ENCODE results near the gene NOL6. TPM values are rescaled to one million over a fixed set of nuclear protein-coding genes. Genes with fewer than 3 reads are reported as not detected.
A peak's percentile ranks its signal among the peaks of the same experiment; 100 is the strongest.
"Not testable (repeated sequence)": the region's sequence is repeated elsewhere in the genome, so short reads cannot be mapped to it uniquely, and the experiment has no call there.

NOL6 gene
- total and polyA plus RNA-seq, 7 experiments from 2014 or later, result 14.2 to 48.0 (median 43.8) TPM

DNA sequence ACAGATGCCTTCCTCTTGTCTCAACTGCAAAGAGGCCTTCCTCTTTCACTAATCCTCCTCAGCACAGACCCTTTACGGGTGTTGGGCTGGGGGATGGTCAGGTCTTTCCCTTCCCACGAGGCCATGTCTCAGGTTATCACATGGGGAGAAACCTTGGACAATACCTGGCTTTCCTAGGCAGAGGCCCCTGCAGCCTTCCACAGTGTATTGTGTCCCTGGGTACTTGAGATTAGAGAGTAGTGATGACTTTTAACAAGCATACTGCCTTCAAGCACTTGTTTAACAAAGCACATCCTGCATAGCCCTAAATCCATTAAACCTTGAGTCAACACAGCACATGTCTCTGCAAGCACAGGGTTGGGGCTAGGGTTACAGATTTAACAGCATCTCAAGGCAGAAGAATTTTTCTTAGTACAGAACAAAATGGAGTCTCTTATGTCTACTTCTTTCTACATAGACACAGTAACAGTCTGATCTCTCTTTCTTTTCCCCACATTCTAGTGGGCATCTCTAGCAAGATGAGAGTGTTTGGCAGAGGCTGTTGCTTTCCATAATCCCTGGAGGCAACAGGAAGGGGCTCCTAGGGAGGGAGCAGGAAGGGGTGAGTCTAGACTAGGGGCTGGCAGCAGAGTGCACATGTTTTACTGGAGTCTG is 41.7 kb upstream of the NOL6 start:
- H3K4me1 ChIP-seq (ENCODE audit: control insufficient read depth in 2 of 2, insufficient read depth in 2 of 2, low read length in 2 of 2); H3K27me3 ChIP-seq (ENCODE audit: control insufficient read depth in 2 of 2, insufficient read depth in 2 of 2, low read length in 2 of 2); H3K36me3 Mint-ChIP-seq; ATAC-seq; DNase-seq; H3K4me3 Mint-ChIP-seq; H3K9me3 ChIP-seq (ENCODE audit: control insufficient read depth in 2 of 3, low read length in 3 of 3); H3K4me3 ChIP-seq (ENCODE audit: low read length); H3K27ac Mint-ChIP-seq; POLR2A ChIA-PET; H3K4me1 Mint-ChIP-seq; CTCF ChIA-PET; intact Hi-C loops (cut with micrococcal nuclease); H3K27ac ChIP-seq (ENCODE audit: low read depth, low read length); H3K36me3 ChIP-seq (ENCODE audit: control insufficient read depth in 2 of 3, insufficient read depth in 3 of 3, low read length in 3 of 3): not testable (repeated sequence)
- Mint-ChIP-seq H3K9me3 (peaks cover 0 to 17% (median 3%) of the 10 kb centered on the region in 11 donors), H3K27me3 (peaks cover 0 to 28% (median 4%) of the 10 kb centered on the region in 5 donors)

DNA sequence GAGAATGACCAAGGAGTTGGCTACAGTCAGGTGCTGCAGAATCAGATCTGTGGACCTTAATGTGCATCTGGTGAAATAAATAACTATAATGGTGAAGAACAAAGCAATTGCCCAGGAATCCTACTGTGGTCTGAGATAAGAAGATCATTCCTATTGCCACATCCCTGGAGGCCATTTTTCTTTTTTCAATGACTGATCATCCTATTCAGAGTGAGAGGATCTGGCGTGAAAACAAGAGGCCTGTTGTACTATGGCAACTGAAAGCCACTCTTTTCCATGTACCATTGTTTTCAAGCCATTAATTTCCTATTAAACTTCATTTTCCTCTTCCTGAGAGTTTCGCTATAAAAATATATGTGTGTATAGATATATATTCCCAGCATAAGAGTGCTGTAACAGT is 38.8 kb upstream of the NOL6 start:
- intact Hi-C loops (cut with micrococcal nuclease), result loop anchor here in 1 of 2 donors (5.0 kb wide), 1 partner anchor 95 kb away; no protein-coding TSS in a partner anchor
- peaks cover 0 to 11% (median 6%) of the 10 kb centered on the region in 7 donors for H3K4me1 Mint-ChIP-seq
- peaks cover 0 to 16% (median 5%) of the 10 kb centered on the region in 5 donors for H3K27me3 Mint-ChIP-seq
- CTCF ChIA-PET; H3K27ac Mint-ChIP-seq; H3K36me3 ChIP-seq (ENCODE audit: control insufficient read depth in 2 of 3, insufficient read depth in 3 of 3, low read length in 3 of 3); H3K4me1 ChIP-seq (ENCODE audit: control insufficient read depth in 2 of 2, insufficient read depth in 2 of 2, low read length in 2 of 2); H3K27ac ChIP-seq (ENCODE audit: low read depth, low read length); H3K36me3 Mint-ChIP-seq; ATAC-seq; H3K27me3 ChIP-seq (ENCODE audit: control insufficient read depth in 2 of 2, insufficient read depth in 2 of 2, low read length in 2 of 2); DNase-seq; POLR2A ChIA-PET; H3K9me3 ChIP-seq (ENCODE audit: control insufficient read depth in 2 of 3, low read length in 3 of 3); H3K4me3 ChIP-seq (ENCODE audit: low read length): not testable (repeated sequence)
- H3K9me3 Mint-ChIP-seq, result peaks cover 0 to 17% (median 3%) of the 10 kb centered on the region in 11 donors
- H3K4me3 Mint-ChIP-seq, result peak overlapping the region in 1 of 10 donors; percentile 0

GRCh38 chr9:33511184-33511517 is 37.4 kb upstream of the NOL6 start:
- Histone ChIP-seq H3K27ac (ENCODE audit: low read depth, low read length) (peak overlapping the region; percentile 62), H3K4me3 (ENCODE audit: low read length) (peak overlapping the region; percentile 65)
- DNase-seq; H3K27me3 ChIP-seq (ENCODE audit: control insufficient read depth in 2 of 2, insufficient read depth in 2 of 2, low read length in 2 of 2); H3K9me3 ChIP-seq (ENCODE audit: control insufficient read depth in 2 of 3, low read length in 3 of 3); ATAC-seq; CTCF ChIA-PET; H3K4me1 ChIP-seq (ENCODE audit: control insufficient read depth in 2 of 2, insufficient read depth in 2 of 2, low read length in 2 of 2); POLR2A ChIA-PET; H3K36me3 ChIP-seq (ENCODE audit: control insufficient read depth in 2 of 3, insufficient read depth in 3 of 3, low read length in 3 of 3); H3K36me3 Mint-ChIP-seq: not testable (repeated sequence)
- intact Hi-C loops (cut with micrococcal nuclease), result loop anchor here in 1 of 2 donors (5.0 kb wide), 1 partner anchor 94 kb away; no protein-coding TSS in a partner anchor
- peaks cover 0 to 16% (median 5%) of the 10 kb centered on the region in 5 donors for H3K27me3 Mint-ChIP-seq
- H3K4me1 Mint-ChIP-seq, result peaks cover 0 to 11% (median 7%) of the 10 kb centered on the region in 7 donors
- peak overlapping the region; percentile 93 to 98 (median 96) for H3K4me3 Mint-ChIP-seq
- H3K9me3 Mint-ChIP-seq, result peaks cover 0 to 17% (median 3%) of the 10 kb centered on the region in 11 donors
- H3K27ac Mint-ChIP-seq, result peak overlapping the region in 8 of 9 donors; percentile 65 to 97 (median 86)

- peaks cover 0 to 16% (median 3%) of the 10 kb centered on the region in 11 donors for H3K9me3 Mint-ChIP-seq
- Histone ChIP-seq H3K4me1 (ENCODE audit: control insufficient read depth in 2 of 2, insufficient read depth in 2 of 2, low read length in 2 of 2) (no peaks in the 10 kb centered on the region), H3K36me3 (ENCODE audit: control insufficient read depth in 2 of 3, insufficient read depth in 3 of 3, low read length in 3 of 3) (no peaks in the 10 kb centered on the region), H3K9me3 (ENCODE audit: control insufficient read depth in 2 of 3, low read length in 3 of 3) (no peaks in the 10 kb centered on the region), H3K4me3 (ENCODE audit: low read length) (peak overlapping the region; percentile 65), H3K27me3 (ENCODE audit: control insufficient read depth in 2 of 2, insufficient read depth in 2 of 2, low read length in 2 of 2) (no peaks in the 10 kb centered on the region), H3K27ac (ENCODE audit: low read depth, low read length) (peak overlapping the region; percentile 62)
- CTCF ChIA-PET, result interaction anchor here (0.6 kb wide), 1 partner anchor 314 kb away, joined by 4 read pairs; no protein-coding TSS in a partner anchor
- H3K4me3 Mint-ChIP-seq, result peak overlapping the region; percentile 93 to 98 (median 96)
- H3K4me1 Mint-ChIP-seq, result peaks cover 0 to 11% (median 7%) of the 10 kb centered on the region in 7 donors
- POLR2A ChIA-PET, result interaction anchor here (0.7 kb wide), 1 partner anchor 312 kb away, joined by 3 read pairs; no protein-coding TSS in a partner anchor
- peaks cover 0 to 4% (median 0%) of the 10 kb centered on the region in 5 donors for H3K36me3 Mint-ChIP-seq
- peak overlapping the region in 8 of 9 donors; percentile 65 to 97 (median 86) for H3K27ac Mint-ChIP-seq
- DNase-seq (peak; percentile 10 to 50 (median 22)), ATAC-seq (peak; percentile 78)
- intact Hi-C loops (cut with micrococcal nuclease), result loop anchor here in 1 of 2 donors (5.0 kb wide), 1 partner anchor 93 kb away; no protein-coding TSS in a partner anchor
- H3K27me3 Mint-ChIP-seq, result peaks cover 0 to 16% (median 5%) of the 10 kb centered on the region in 5 donors
Measured at GRCh38 chr9:33510262-33511183, 36.8 kb upstream of the NOL6 start.

- H3K9me3 Mint-ChIP-seq, result peaks cover 0 to 2% (median 0%) of the 10 kb centered on the region in 11 donors
- H3K4me1 Mint-ChIP-seq, result peaks cover 0 to 11% (median 7%) of the 10 kb centered on the region in 7 donors
- no peaks in the 10 kb centered on the region for H3K36me3 ChIP-seq (ENCODE audit: control insufficient read depth in 2 of 3, insufficient read depth in 3 of 3, low read length in 3 of 3)
- no peaks in the 10 kb centered on the region for H3K36me3 Mint-ChIP-seq
- no peaks in the 10 kb centered on the region for H3K4me1 ChIP-seq (ENCODE audit: control insufficient read depth in 2 of 2, insufficient read depth in 2 of 2, low read length in 2 of 2)
- DNase-seq (no peak), ATAC-seq (no peak)
- ChIA-PET CTCF (no interaction called here), POLR2A (no interaction called here)
- no peak overlapping the region for H3K4me3 Mint-ChIP-seq
- intact Hi-C loops (cut with micrococcal nuclease), result no loop called here
- no peaks in the 10 kb centered on the region for H3K9me3 ChIP-seq (ENCODE audit: control insufficient read depth in 2 of 3, low read length in 3 of 3)
- H3K4me3 ChIP-seq (ENCODE audit: low read length), result no peak overlapping the region
- H3K27ac Mint-ChIP-seq, result no peak overlapping the region
- no peaks in the 10 kb centered on the region for H3K27me3 ChIP-seq (ENCODE audit: control insufficient read depth in 2 of 2, insufficient read depth in 2 of 2, low read length in 2 of 2)
- H3K27ac ChIP-seq (ENCODE audit: low read depth, low read length), result no peak overlapping the region
- H3K27me3 Mint-ChIP-seq, result peaks cover 0 to 8% (median 5%) of the 10 kb centered on the region in 5 donors
Measured at GRCh38 chr9:33506626-33507370, 33.1 kb upstream of the NOL6 start.

DNA sequence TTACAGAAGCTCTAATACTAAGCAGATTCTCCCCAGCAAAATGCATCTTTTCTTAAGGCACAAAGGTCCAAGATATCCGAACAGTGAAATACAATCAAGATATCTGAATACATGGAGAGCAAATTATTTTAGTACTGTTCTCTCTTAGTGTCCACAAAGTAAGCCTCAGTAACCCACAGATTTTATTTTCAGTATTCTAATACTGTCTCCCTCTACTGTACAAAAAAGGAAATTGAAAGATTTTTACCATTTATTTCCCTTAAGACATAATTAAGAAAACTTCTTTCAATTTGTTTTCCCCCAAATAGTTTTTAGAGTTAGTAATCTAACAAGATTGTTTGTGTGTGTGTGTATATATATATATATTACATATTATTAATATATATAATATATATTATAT is 24.7 kb upstream of the NOL6 start:
- H3K27me3 ChIP-seq (ENCODE audit: control insufficient read depth in 2 of 2, insufficient read depth in 2 of 2, low read length in 2 of 2), result no peaks in the 10 kb centered on the region
- CTCF ChIA-PET, result interaction anchor here (1.0 kb wide), 1 partner anchor 123 kb away, joined by 3 read pairs; no protein-coding TSS in a partner anchor
- Mint-ChIP-seq H3K36me3 (no peaks in the 10 kb centered on the region), H3K27ac (no peak overlapping the region), H3K4me1 (peaks cover 0 to 1% (median 0%) of the 10 kb centered on the region in 7 donors), H3K9me3 (no peaks in the 10 kb centered on the region), H3K4me3 (no peak overlapping the region), H3K27me3 (peaks cover 0 to 11% (median 0%) of the 10 kb centered on the region in 5 donors)
- intact Hi-C loops (cut with micrococcal nuclease), result loop anchor here in 1 of 2 donors (1.0 kb wide), 3 partner anchors 52 to 123 kb away; no protein-coding TSS in a partner anchor
- POLR2A ChIA-PET, result no interaction called here
- H3K36me3 ChIP-seq (ENCODE audit: control insufficient read depth in 2 of 3, insufficient read depth in 3 of 3, low read length in 3 of 3), result no peaks in the 10 kb centered on the region
- H3K4me3 ChIP-seq (ENCODE audit: low read length), result no peak overlapping the region
- no peaks in the 10 kb centered on the region for H3K4me1 ChIP-seq (ENCODE audit: control insufficient read depth in 2 of 2, insufficient read depth in 2 of 2, low read length in 2 of 2)
- DNase-seq, result peak in 1 of 9 donors; percentile 15
- H3K27ac ChIP-seq (ENCODE audit: low read depth, low read length), result no peak overlapping the region
- no peak for ATAC-seq
- no peaks in the 10 kb centered on the region for H3K9me3 ChIP-seq (ENCODE audit: control insufficient read depth in 2 of 3, low read length in 3 of 3)
